SK-N-SH treated with all-trans-retinoic acid at 6 μM for 48 hours (cell line): ENCODE measurements around the gene PLCB2.

ENCODE experiments used
- ARNTL ChIP-seq: fragments of 450-650 bp; formaldehyde crosslinking; IDR thresholded peaks from 2 replicates; pipeline ENCODE4 v1.5.0; 2020; ENCODE audit warnings: low read depth, mild to moderate bottlenecking, moderate library complexity, borderline replicate concordance
- ESRRG ChIP-seq: fragments of 250-450 bp; sonication (Bioruptor Pico); IDR thresholded peaks from 2 replicates; pipeline ENCODE4 v1.6.1; 2021; ENCODE audit warnings: mild to moderate bottlenecking
- ISL1 ChIP-seq: fragments of 250-450 bp; sonication (Bioruptor Pico); IDR thresholded peaks from 2 replicates; pipeline ENCODE4 v2.1.2; 2022; ENCODE audit warnings: mild to moderate bottlenecking, moderate library complexity
- PPARA ChIP-seq: fragments of 250-450 bp; sonication (Bioruptor Pico); IDR thresholded peaks from 2 replicates; pipeline ENCODE4 v1.5.0; 2020; ENCODE audit warnings: mild to moderate bottlenecking, borderline replicate concordance
- RARB ChIP-seq: fragments of 250-450 bp; sonication (Bioruptor Pico); IDR thresholded peaks from 2 replicates; pipeline ENCODE4 v1.8.0; 2021; ENCODE audit warnings: mild to moderate bottlenecking, moderate library complexity
- TOX ChIP-seq: fragments of 250-450 bp; sonication (Bioruptor Pico); IDR thresholded peaks from 2 replicates; pipeline ENCODE4 v1.8.0; 2021; ENCODE audit warnings: mild to moderate bottlenecking, moderate library complexity, borderline replicate concordance
- ZFP3 ChIP-seq: fragments of 250-450 bp; sonication (Bioruptor Pico); IDR thresholded peaks from 2 replicates; pipeline ENCODE4 v1.5.0; 2020; ENCODE audit warnings: mild to moderate bottlenecking, moderate library complexity
- TF ChIP-seq, protein P1 (sequence below): fragments of 250-450 bp; sonication (Bioruptor Pico); IDR thresholded peaks from 2 replicates; pipeline ENCODE4 v1.5.1; 2021; ENCODE audit warnings: mild to moderate bottlenecking, moderate library complexity
- TF ChIP-seq, protein P2 (sequence below): fragments of 250-450 bp; sonication (Bioruptor Pico); IDR thresholded peaks from 2 replicates; pipeline ENCODE4 v1.8.0; 2020; ENCODE audit warnings: mild to moderate bottlenecking, moderate library complexity, borderline replicate concordance

DNA sequence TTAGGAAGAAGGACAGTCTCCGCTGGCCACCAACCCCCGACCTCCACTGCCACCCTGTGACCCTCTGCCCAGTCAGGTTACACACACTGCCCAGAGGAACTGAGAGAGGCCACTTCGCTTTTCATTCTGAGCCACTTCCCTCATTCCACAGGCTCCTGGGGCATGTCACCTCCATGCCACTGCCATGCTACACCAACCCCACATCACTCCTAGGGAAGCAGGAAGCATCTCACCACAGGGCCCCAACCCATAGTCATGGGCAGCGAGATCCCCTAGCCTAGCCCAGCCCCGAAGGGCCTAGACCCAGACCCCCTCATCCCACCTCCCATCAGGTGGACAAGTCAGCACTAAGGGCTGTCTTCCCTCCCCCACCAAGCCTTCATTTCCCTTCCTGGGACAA, 1.4 kb downstream of the PLCB2 start:
- TF ChIP-seq, protein P1, sequence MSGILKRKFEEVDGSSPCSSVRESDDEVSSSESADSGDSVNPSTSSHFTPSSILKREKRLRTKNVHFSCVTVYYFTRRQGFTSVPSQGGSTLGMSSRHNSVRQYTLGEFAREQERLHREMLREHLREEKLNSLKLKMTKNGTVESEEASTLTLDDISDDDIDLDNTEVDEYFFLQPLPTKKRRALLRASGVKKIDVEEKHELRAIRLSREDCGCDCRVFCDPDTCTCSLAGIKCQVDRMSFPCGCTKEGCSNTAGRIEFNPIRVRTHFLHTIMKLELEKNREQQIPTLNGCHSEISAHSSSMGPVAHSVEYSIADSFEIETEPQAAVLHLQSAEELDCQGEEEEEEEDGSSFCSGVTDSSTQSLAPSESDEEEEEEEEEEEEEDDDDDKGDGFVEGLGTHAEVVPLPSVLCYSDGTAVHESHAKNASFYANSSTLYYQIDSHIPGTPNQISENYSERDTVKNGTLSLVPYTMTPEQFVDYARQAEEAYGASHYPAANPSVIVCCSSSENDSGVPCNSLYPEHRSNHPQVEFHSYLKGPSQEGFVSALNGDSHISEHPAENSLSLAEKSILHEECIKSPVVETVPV (CRISPR knock-in tag): no peak
- TF ChIP-seq RARB (CRISPR knock-in tag) (no peak), ARNTL (CRISPR knock-in tag) (no peak), ESRRG (CRISPR knock-in tag) (no peak), ZFP3 (CRISPR knock-in tag) (no peak), ISL1 (CRISPR knock-in tag) (no peak), PPARA (CRISPR knock-in tag) (no peak), TOX (CRISPR knock-in tag) (no peak)
- TF ChIP-seq, protein P2, sequence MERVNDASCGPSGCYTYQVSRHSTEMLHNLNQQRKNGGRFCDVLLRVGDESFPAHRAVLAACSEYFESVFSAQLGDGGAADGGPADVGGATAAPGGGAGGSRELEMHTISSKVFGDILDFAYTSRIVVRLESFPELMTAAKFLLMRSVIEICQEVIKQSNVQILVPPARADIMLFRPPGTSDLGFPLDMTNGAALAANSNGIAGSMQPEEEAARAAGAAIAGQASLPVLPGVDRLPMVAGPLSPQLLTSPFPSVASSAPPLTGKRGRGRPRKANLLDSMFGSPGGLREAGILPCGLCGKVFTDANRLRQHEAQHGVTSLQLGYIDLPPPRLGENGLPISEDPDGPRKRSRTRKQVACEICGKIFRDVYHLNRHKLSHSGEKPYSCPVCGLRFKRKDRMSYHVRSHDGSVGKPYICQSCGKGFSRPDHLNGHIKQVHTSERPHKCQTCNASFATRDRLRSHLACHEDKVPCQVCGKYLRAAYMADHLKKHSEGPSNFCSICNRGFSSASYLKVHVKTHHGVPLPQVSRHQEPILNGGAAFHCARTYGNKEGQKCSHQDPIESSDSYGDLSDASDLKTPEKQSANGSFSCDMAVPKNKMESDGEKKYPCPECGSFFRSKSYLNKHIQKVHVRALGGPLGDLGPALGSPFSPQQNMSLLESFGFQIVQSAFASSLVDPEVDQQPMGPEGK: no peak
